Measurements from ENCODE around the gene FBLN2.

DNA sequence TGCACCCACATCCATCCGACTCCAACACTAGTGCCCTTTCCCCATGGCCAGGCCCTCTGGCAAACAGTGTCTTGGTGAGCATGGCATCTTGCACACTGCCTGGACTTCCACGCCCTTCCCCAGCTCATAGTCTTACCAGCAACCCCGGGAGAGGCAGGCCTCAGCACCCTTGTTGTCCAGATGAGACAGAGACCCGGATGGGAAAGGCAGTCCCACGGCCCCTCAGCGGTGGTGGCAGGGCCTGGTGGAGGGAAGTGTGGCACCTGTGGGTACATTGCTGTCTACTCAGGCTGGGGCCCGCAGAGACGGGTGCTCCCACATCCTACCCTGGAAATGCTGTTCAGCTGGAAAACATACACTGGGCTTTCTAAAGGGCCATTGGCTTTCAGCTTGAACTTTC, 40.4 kb upstream of the FBLN2 start:
- TF ChIP-seq, protein P1, sequence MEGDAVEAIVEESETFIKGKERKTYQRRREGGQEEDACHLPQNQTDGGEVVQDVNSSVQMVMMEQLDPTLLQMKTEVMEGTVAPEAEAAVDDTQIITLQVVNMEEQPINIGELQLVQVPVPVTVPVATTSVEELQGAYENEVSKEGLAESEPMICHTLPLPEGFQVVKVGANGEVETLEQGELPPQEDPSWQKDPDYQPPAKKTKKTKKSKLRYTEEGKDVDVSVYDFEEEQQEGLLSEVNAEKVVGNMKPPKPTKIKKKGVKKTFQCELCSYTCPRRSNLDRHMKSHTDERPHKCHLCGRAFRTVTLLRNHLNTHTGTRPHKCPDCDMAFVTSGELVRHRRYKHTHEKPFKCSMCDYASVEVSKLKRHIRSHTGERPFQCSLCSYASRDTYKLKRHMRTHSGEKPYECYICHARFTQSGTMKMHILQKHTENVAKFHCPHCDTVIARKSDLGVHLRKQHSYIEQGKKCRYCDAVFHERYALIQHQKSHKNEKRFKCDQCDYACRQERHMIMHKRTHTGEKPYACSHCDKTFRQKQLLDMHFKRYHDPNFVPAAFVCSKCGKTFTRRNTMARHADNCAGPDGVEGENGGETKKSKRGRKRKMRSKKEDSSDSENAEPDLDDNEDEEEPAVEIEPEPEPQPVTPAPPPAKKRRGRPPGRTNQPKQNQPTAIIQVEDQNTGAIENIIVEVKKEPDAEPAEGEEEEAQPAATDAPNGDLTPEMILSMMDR (IDR thresholded peaks at IDR 0.05): no peak
- TF ChIP-seq POLR2A (IDR thresholded peaks at IDR 0.05) (no peak), POLR2AphosphoS5 (IDR thresholded peaks at IDR 0.05) (no peak)
